Activated B cell treated with CpG ODN at 0.5 μM for 24 hours (primary cell): Measurements from ENCODE around the gene ASB4. TPM values are rescaled to one million over a fixed set of nuclear protein-coding genes. Genes with fewer than 3 reads are reported as not detected.
A peak's percentile ranks its signal among the peaks of the same experiment; 100 is the strongest.

Experiments
- ATAC-seq: fragments of 200-7000 bp; cut with Tn5 transposase; one replicate; pipeline ENCODE4 v1.10.0; 2021; ENCODE audit warnings: low read depth, mild to moderate bottlenecking, moderate library complexity
- CTCF ChIA-PET: fragments of 350-600 bp; sonication (Branson Sonifier 250); formaldehyde crosslinking; loops from one replicate; lab custom pipeline; 2021; ENCODE audit warnings: antibody characterized with exemption; lab: Charles Lee
- POLR2A ChIA-PET: fragments of 350-600 bp; sonication (Branson Sonifier 250); formaldehyde crosslinking; loops from one replicate; lab custom pipeline; 2021; ENCODE audit warnings: antibody characterized with exemption; lab: Charles Lee
- DNase-seq: peaks from one replicate; pipeline ENCODE4 v3.0.0; 2022
- H3K27ac Mint-ChIP-seq: one replicate; pipeline ENCODE4 v1.8.0; 2020; ENCODE audit warnings: mixed read lengths
- H3K27me3 Mint-ChIP-seq: one replicate; pipeline ENCODE4 v1.8.0; 2021; ENCODE audit warnings: mixed read lengths
- H3K36me3 Mint-ChIP-seq: one replicate; pipeline ENCODE4 v1.8.0; 2021; ENCODE audit warnings: low read depth, mixed read lengths
- H3K4me1 Mint-ChIP-seq: one replicate; pipeline ENCODE4 v1.8.0; 2021; ENCODE audit warnings: mixed read lengths
- H3K4me3 Mint-ChIP-seq: one replicate; pipeline ENCODE4 v1.8.0; 2020; ENCODE audit warnings: mild to moderate bottlenecking, mixed read lengths
- H3K9me3 Mint-ChIP-seq: one replicate; pipeline ENCODE4 v1.8.0; 2020; ENCODE audit warnings: mixed read lengths
- CTCF ChIP-seq: fragments of 200-600 bp; IDR thresholded peaks from one replicate; pipeline ENCODE4 v1.8.0; 2022; ENCODE audit warnings: antibody characterized with exemption, mild to moderate bottlenecking
- intact Hi-C: fragments of 100-400 bp; cut with micrococcal nuclease; formaldehyde crosslinking; loops from one replicate; pipeline ENCODE4 v1.15.1; 2024
- total RNA-seq: library from RNA; stranded (reverse); gene quantifications from 2 replicates; pipeline ENCODE4 v1.2.3, GENCODE V29; 2022

ASB4 gene
- total RNA-seq, 1 donor from 2014 or later = not detected

GRCh38 chr7:95509199-95509598, 23.5 kb downstream of the ASB4 start:
- CTCF ChIA-PET = interaction anchor here (0.5 to 8.7 kb wide), 7 partner anchors 16 to 362 kb away, joined by 3 to 278 read pairs (median 4); no protein-coding TSS in a partner anchor
- H3K27ac Mint-ChIP-seq = no peak overlapping the region
- DNase-seq = no peak
- no peak for ATAC-seq
- no peaks in the 10 kb centered on the region for H3K36me3 Mint-ChIP-seq
- POLR2A ChIA-PET = no interaction called here
- no peaks in the 10 kb centered on the region for H3K9me3 Mint-ChIP-seq
- no peak overlapping the region for H3K4me3 Mint-ChIP-seq
- intact Hi-C loops = no loop called here
- TF ChIP-seq CTCF = no peak
- H3K4me1 Mint-ChIP-seq = peaks cover 5% of the 10 kb centered on the region
- H3K27me3 Mint-ChIP-seq = peaks cover 3% of the 10 kb centered on the region

GRCh38 chr7:95511716-95512260, 26.0 kb downstream of the ASB4 start:
- TF ChIP-seq CTCF = no peak
- Mint-ChIP-seq H3K9me3 (no peaks in the 10 kb centered on the region), H3K4me1 (peaks cover 9% of the 10 kb centered on the region), H3K36me3 (no peaks in the 10 kb centered on the region), H3K27me3 (peaks cover 8% of the 10 kb centered on the region), H3K4me3 (peak overlapping the region; percentile 21), H3K27ac (no peak overlapping the region)
- DNase-seq (peak; percentile 22), ATAC-seq (peak; percentile 95)
- ChIA-PET POLR2A (interaction anchor here (0.6 to 0.9 kb wide), 3 partner anchors 33 to 179 kb away, joined by 3 to 5 read pairs (median 3); no protein-coding TSS in a partner anchor), CTCF (interaction anchor here (0.6 to 8.7 kb wide), 26 partner anchors 9 to 1061 kb away, joined by 3 to 278 read pairs (median 4); no protein-coding TSS in a partner anchor)
- intact Hi-C loops = loop anchor here (1.0 kb wide), 4 partner anchors 16 to 360 kb away; no protein-coding TSS in a partner anchor

- peaks cover 13% of the 10 kb centered on the region for H3K27me3 Mint-ChIP-seq
- no peak for ATAC-seq
- TF ChIP-seq CTCF = no peak
- peaks cover 5% of the 10 kb centered on the region for H3K4me1 Mint-ChIP-seq
- no peak overlapping the region for H3K27ac Mint-ChIP-seq
- H3K36me3 Mint-ChIP-seq = no peaks in the 10 kb centered on the region
- no peaks in the 10 kb centered on the region for H3K9me3 Mint-ChIP-seq
- ChIA-PET POLR2A (no interaction called here), CTCF (interaction anchor here (1.2 to 4.5 kb wide), 3 partner anchors 8 to 172 kb away, joined by 4 to 18 read pairs (median 9); no protein-coding TSS in a partner anchor)
- no peak for DNase-seq
- intact Hi-C loops = no loop called here
- no peak overlapping the region for H3K4me3 Mint-ChIP-seq
Observed at GRCh38 chr7:95517458-95517857, 31.7 kb downstream of the ASB4 start.

- Mint-ChIP-seq H3K27me3 (peaks cover 13% of the 10 kb centered on the region), H3K9me3 (no peaks in the 10 kb centered on the region), H3K36me3 (no peaks in the 10 kb centered on the region), H3K4me3 (no peak overlapping the region), H3K4me1 (peaks cover 5% of the 10 kb centered on the region), H3K27ac (no peak overlapping the region)
- ChIA-PET CTCF (interaction anchor here (4.5 kb wide), 1 partner anchor 8 kb away, joined by 18 read pairs; no protein-coding TSS in a partner anchor), POLR2A (no interaction called here)
- no peak for TF ChIP-seq CTCF
- DNase-seq (no peak), ATAC-seq (no peak)
- intact Hi-C loops = no loop called here
Observed at GRCh38 chr7:95517870-95518269, 32.1 kb downstream of the ASB4 start.

- no peak for ATAC-seq
- DNase-seq = no peak
- Mint-ChIP-seq H3K9me3 (no peaks in the 10 kb centered on the region), H3K27ac (no peak overlapping the region), H3K27me3 (peaks cover 13% of the 10 kb centered on the region), H3K36me3 (no peaks in the 10 kb centered on the region), H3K4me3 (no peak overlapping the region), H3K4me1 (peaks cover 5% of the 10 kb centered on the region)
- intact Hi-C loops = no loop called here
- no peak for TF ChIP-seq CTCF
- ChIA-PET CTCF (interaction anchor here (0.9 to 1.0 kb wide), 2 partner anchors 9 to 170 kb away, joined by 3 to 4 read pairs; no protein-coding TSS in a partner anchor), POLR2A (no interaction called here)
Observed at GRCh38 chr7:95520136-95520535, 34.4 kb downstream of the ASB4 start.
